ENCODE measurements around the gene ARL15.
A peak's percentile ranks its signal among the peaks of the same experiment; 100 is the strongest.

Gene ARL15

DNA sequence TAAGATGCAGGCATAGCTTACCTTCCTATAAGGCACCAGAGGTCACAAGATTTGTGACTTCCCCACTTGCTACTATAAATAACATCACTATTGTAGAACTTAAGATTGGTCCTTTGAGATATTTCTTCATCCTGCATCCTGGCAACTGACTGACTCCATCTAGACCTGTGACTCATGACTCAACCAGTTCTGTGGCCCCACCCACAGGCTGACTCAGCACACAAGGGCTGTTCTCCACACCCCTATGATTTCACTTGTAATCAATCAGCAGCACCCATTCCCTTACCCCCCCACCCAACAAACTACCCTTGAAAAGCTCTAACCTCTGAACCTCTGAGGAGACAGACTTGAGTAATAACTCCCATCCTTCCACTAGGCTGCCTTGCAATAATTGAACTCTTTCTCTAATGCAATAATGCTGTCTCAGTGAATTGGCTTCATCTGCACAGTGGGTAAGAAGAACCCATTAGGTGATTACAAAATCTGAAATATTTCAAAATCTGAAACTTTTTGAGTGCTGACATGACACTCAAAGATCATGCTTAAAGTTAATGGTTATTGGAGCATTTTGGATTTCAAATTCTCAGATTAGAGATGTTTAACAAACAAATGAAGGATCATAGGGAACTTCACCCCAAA, 296.7 kb downstream of the ARL15 start:
- Histone ChIP-seq H3K27ac (replicated peaks) (no peak overlapping the region), H3K27me3 (ENCODE audit: insufficient read depth, poor library complexity, severe bottlenecking) (no peaks in the 10 kb centered on the region), H3K4me3 (replicated peaks; ENCODE audit: insufficient read depth, low read length) (no peak overlapping the region)
- TF ChIP-seq, protein P1, sequence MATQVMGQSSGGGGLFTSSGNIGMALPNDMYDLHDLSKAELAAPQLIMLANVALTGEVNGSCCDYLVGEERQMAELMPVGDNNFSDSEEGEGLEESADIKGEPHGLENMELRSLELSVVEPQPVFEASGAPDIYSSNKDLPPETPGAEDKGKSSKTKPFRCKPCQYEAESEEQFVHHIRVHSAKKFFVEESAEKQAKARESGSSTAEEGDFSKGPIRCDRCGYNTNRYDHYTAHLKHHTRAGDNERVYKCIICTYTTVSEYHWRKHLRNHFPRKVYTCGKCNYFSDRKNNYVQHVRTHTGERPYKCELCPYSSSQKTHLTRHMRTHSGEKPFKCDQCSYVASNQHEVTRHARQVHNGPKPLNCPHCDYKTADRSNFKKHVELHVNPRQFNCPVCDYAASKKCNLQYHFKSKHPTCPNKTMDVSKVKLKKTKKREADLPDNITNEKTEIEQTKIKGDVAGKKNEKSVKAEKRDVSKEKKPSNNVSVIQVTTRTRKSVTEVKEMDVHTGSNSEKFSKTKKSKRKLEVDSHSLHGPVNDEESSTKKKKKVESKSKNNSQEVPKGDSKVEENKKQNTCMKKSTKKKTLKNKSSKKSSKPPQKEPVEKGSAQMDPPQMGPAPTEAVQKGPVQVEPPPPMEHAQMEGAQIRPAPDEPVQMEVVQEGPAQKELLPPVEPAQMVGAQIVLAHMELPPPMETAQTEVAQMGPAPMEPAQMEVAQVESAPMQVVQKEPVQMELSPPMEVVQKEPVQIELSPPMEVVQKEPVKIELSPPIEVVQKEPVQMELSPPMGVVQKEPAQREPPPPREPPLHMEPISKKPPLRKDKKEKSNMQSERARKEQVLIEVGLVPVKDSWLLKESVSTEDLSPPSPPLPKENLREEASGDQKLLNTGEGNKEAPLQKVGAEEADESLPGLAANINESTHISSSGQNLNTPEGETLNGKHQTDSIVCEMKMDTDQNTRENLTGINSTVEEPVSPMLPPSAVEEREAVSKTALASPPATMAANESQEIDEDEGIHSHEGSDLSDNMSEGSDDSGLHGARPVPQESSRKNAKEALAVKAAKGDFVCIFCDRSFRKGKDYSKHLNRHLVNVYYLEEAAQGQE (IDR thresholded peaks at IDR 0.05; ENCODE audit: insufficient replicate concordance, low read depth) = no peak
- no peak for TF ChIP-seq SPI1 (IDR thresholded peaks at IDR 0.05; ENCODE audit: borderline replicate concordance, low read depth)
- no peak for TF ChIP-seq POLR2AphosphoS5 (IDR thresholded peaks at IDR 0.05; ENCODE audit: low read depth)
- TF ChIP-seq, protein P2, sequence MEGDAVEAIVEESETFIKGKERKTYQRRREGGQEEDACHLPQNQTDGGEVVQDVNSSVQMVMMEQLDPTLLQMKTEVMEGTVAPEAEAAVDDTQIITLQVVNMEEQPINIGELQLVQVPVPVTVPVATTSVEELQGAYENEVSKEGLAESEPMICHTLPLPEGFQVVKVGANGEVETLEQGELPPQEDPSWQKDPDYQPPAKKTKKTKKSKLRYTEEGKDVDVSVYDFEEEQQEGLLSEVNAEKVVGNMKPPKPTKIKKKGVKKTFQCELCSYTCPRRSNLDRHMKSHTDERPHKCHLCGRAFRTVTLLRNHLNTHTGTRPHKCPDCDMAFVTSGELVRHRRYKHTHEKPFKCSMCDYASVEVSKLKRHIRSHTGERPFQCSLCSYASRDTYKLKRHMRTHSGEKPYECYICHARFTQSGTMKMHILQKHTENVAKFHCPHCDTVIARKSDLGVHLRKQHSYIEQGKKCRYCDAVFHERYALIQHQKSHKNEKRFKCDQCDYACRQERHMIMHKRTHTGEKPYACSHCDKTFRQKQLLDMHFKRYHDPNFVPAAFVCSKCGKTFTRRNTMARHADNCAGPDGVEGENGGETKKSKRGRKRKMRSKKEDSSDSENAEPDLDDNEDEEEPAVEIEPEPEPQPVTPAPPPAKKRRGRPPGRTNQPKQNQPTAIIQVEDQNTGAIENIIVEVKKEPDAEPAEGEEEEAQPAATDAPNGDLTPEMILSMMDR (IDR thresholded peaks at IDR 0.05; ENCODE audit: insufficient read depth, low read length) = no peak
- no peak for TF ChIP-seq GABPA (IDR thresholded peaks at IDR 0.05; ENCODE audit: low read depth)
- DNase-seq (ENCODE audit: low read depth in 1 of 2, low spot score in 1 of 2) = peak; percentile 65 to 75

DNA sequence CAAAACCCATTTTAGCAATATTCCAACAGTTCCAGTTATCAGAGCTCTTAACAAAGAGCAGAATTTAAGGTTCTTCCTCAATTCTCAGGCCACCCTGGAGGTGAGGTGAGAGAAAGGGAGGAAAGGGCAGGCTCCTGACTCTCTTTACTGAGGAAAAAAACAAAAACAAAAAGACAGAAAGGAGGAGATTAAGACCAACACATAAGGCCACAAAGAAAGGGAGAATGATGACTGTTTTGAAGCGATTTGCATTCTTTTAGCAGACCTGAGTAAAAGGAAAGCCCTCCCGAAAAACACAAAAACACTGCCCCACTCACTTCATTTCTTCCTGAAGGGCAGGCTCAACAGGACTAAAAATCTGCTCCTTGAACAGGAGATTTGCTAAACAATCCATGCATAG, 300.5 kb downstream of the ARL15 start:
- TF ChIP-seq SPI1 (IDR thresholded peaks at IDR 0.05; ENCODE audit: borderline replicate concordance, low read depth) = no peak
- TF ChIP-seq, protein P1 (IDR thresholded peaks at IDR 0.05; ENCODE audit: insufficient replicate concordance, low read depth) = no peak
- no peak for TF ChIP-seq GABPA (IDR thresholded peaks at IDR 0.05; ENCODE audit: low read depth)
- TF ChIP-seq, protein P2 (IDR thresholded peaks at IDR 0.05; ENCODE audit: insufficient read depth, low read length) = no peak
- TF ChIP-seq POLR2AphosphoS5 (IDR thresholded peaks at IDR 0.05; ENCODE audit: low read depth) = no peak
- Histone ChIP-seq H3K4me3 (replicated peaks; ENCODE audit: insufficient read depth, low read length) (no peak overlapping the region), H3K27ac (replicated peaks) (no peak overlapping the region), H3K27me3 (ENCODE audit: insufficient read depth, poor library complexity, severe bottlenecking) (no peaks in the 10 kb centered on the region)
- no peak for DNase-seq (ENCODE audit: low read depth in 1 of 2, low spot score in 1 of 2)

DNA sequence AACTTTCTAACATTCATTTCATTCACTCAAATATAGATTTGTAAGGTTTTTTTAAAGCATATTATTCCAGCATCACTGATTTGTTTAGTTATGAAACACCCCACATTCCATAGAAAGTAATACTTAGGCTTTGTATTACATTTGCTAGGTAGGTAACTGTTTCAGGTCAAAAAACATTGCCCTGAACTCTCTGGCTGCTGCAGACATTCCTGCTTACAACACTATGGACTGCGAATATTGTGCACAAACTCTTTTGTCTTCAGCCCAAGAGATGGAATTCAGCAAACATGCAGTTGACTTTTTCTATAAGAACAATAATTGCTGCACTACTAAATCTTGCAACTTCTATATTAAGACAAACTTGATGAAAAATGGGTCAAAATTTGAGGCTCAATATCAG, 301.0 kb downstream of the ARL15 start:
- Histone ChIP-seq H3K27me3 (ENCODE audit: insufficient read depth, poor library complexity, severe bottlenecking) (no peaks in the 10 kb centered on the region), H3K4me3 (replicated peaks; ENCODE audit: insufficient read depth, low read length) (no peak overlapping the region), H3K27ac (replicated peaks) (no peak overlapping the region)
- DNase-seq (ENCODE audit: low read depth in 1 of 2, low spot score in 1 of 2) = no peak
- TF ChIP-seq POLR2AphosphoS5 (IDR thresholded peaks at IDR 0.05; ENCODE audit: low read depth) (no peak), GABPA (IDR thresholded peaks at IDR 0.05; ENCODE audit: low read depth) (no peak), SPI1 (IDR thresholded peaks at IDR 0.05; ENCODE audit: borderline replicate concordance, low read depth) (no peak)
- TF ChIP-seq, protein P1 (IDR thresholded peaks at IDR 0.05; ENCODE audit: insufficient replicate concordance, low read depth) = no peak
- TF ChIP-seq, protein P2 (IDR thresholded peaks at IDR 0.05; ENCODE audit: insufficient read depth, low read length) = no peak
